Endothelial cell of umbilical vein (primary cell): ENCODE measurements around the gene GLOD5. TPM values are rescaled to one million over a fixed set of nuclear protein-coding genes. Genes with fewer than 3 reads are reported as not detected.

Experiments used
- BruUV-seq: library from RNA; stranded (reverse); fragments of 400-500 nt; replicated peaks from 2 replicates; lab custom pipeline; 2021; lab: Mats Ljungman, UMichigan
- CTCF ChIA-PET: fragments of 300-600, 350-600 bp; sonication (Branson Sonifier 250); formaldehyde crosslinking; loops from one replicate; lab custom pipeline; 2021; ENCODE audit warnings: antibody characterized with exemption, inconsistent platforms; lab: Charles Lee
- POLR2A ChIA-PET: fragments of 300-600, 350-600 bp; sonication (Branson Sonifier 250); formaldehyde crosslinking; loops from one replicate; lab custom pipeline; 2021; ENCODE audit warnings: antibody characterized with exemption, inconsistent platforms; lab: Charles Lee
- DNase-seq: peaks from one replicate; pipeline ENCODE4 v3.0.0-alpha.2; 2011; ENCODE audit warnings: low read depth, low spot score
- FAIRE-seq: peaks from 2 replicates; lab custom pipeline; 2011; peaks lifted over from hg19 to GRCh38; lab: Jason Lieb, UNC
- H2AFZ ChIP-seq: 2 replicates; pipeline ENCODE4 v1.6.0; 2012; ENCODE audit warnings: low read depth, low read length, control low read depth, inconsistent platforms
- H3K27ac ChIP-seq: 2 replicates; pipeline ENCODE4 v1.5.1; 2011; ENCODE audit warnings: low read depth, mild to moderate bottlenecking, control low read depth, low read length, moderate library complexity; ENCODE audit not compliant: insufficient read depth
- H3K27me3 ChIP-seq, 2 experiments: 2 replicates each; pipeline versions ENCODE4 v1.6.0 to v1.6.1; 2011; ENCODE audit warnings: low read length in 2 of 2, mixed read lengths in 1 of 2; ENCODE audit not compliant: control insufficient read depth in 2 of 2, insufficient read depth in 2 of 2
- H3K36me3 ChIP-seq, 2 experiments: 2 replicates in 1 of 2; 3 replicates in 1 of 2; pipeline ENCODE4 v1.5.1; 2011; ENCODE audit warnings: low read length in 2 of 2, mild to moderate bottlenecking in 1 of 2, moderate library complexity in 1 of 2; ENCODE audit not compliant: control insufficient read depth in 2 of 2, insufficient read depth in 2 of 2; ENCODE audit errors: extremely low read depth in 1 of 2
- H3K4me1 ChIP-seq: 3 replicates; pipeline ENCODE4 v1.5.1; 2011; ENCODE audit warnings: mild to moderate bottlenecking, low read length; ENCODE audit not compliant: control insufficient read depth, insufficient read depth; ENCODE audit errors: extremely low read depth
- H3K4me2 ChIP-seq: 2 replicates; pipeline ENCODE4 v1.6.1; 2011; ENCODE audit warnings: low read length, control low read depth, mixed read lengths; ENCODE audit not compliant: insufficient read depth
- H3K4me3 ChIP-seq, 3 experiments: fragments of 200-600 bp in 1 of 3; sonication (generic), shearing (Covaris generic) in 1 of 3; replicated peaks in 1 of 3; 2 replicates each; pipeline ENCODE4 v1.5.1; 2011 to 2016; ENCODE audit warnings: control low read depth in 3 of 3, low read length in 3 of 3, mild to moderate bottlenecking in 2 of 3, inconsistent platforms in 1 of 3, low read depth in 1 of 3, moderate library complexity in 1 of 3; ENCODE audit not compliant: insufficient read depth in 1 of 3
- H3K79me2 ChIP-seq: 2 replicates; pipeline ENCODE4 v1.6.0; 2012; ENCODE audit warnings: low read length, inconsistent platforms; ENCODE audit not compliant: control insufficient read depth, insufficient read depth
- H3K9ac ChIP-seq: replicated peaks from 2 replicates; pipeline ENCODE3; 2011; ENCODE audit warnings: low read length, control low read depth; ENCODE audit not compliant: insufficient read depth; ENCODE audit errors: extremely low read depth
- H3K9me1 ChIP-seq: replicated peaks from 3 replicates; pipeline ENCODE4 v1.6.0; 2011; ENCODE audit warnings: mild to moderate bottlenecking, low read length; ENCODE audit not compliant: control insufficient read depth, insufficient read depth; ENCODE audit errors: extremely low read depth
- H3K9me3 ChIP-seq: replicated peaks from 2 replicates; pipeline ENCODE4 v1.5.1; 2012; ENCODE audit warnings: low read length, inconsistent platforms; ENCODE audit not compliant: control insufficient read depth, insufficient read depth
- H4K20me1 ChIP-seq: replicated peaks from 2 replicates; pipeline ENCODE3; 2011; ENCODE audit warnings: mild to moderate bottlenecking, low read length; ENCODE audit not compliant: control insufficient read depth, insufficient read depth; ENCODE audit errors: extremely low read depth
- CTCF ChIP-seq, 2 donors: IDR thresholded peaks; 1 replicate in 1 of 2; 2 replicates in 1 of 2; pipeline ENCODE4 v1.5.1; 2011; ENCODE audit warnings: low read length in 2 of 2, mild to moderate bottlenecking in 2 of 2, moderate library complexity in 2 of 2, control low read depth in 1 of 2, inconsistent platforms in 1 of 2, low read depth in 1 of 2; ENCODE audit not compliant: insufficient read depth in 1 of 2; ENCODE audit errors: extremely low read depth in 1 of 2
- EZH2 ChIP-seq: IDR thresholded peaks from 2 replicates; pipeline ENCODE4 v1.6.1; 2012; ENCODE audit warnings: borderline replicate concordance, low read depth, mild to moderate bottlenecking, moderate library complexity, low read length, inconsistent platforms; ENCODE audit not compliant: severe bottlenecking
- FOS ChIP-seq: IDR thresholded peaks from 2 replicates; pipeline ENCODE4 v1.6.1; 2011; ENCODE audit warnings: mild to moderate bottlenecking, low read length, moderate library complexity, borderline replicate concordance; ENCODE audit not compliant: insufficient read depth
- GATA2 ChIP-seq: IDR thresholded peaks from 2 replicates; pipeline ENCODE4 v1.7.0; 2011; ENCODE audit warnings: low read depth, mild to moderate bottlenecking, moderate library complexity, mixed read lengths, low read length; ENCODE audit not compliant: insufficient read length, insufficient read depth
- JUN ChIP-seq: IDR thresholded peaks from 2 replicates; pipeline ENCODE4 v1.6.1; 2011; ENCODE audit warnings: borderline replicate concordance, low read depth; ENCODE audit not compliant: insufficient read length, insufficient read depth
- MAX ChIP-seq: IDR thresholded peaks from 2 replicates; pipeline ENCODE4 v1.6.1; 2011; ENCODE audit not compliant: insufficient read depth, insufficient read length
- MYC ChIP-seq: IDR thresholded peaks from one replicate; pipeline ENCODE4 v1.6.1; 2011; ENCODE audit warnings: mild to moderate bottlenecking, low read depth, low read length
- POLR2A ChIP-seq: IDR thresholded peaks from 2 replicates; pipeline ENCODE4 v1.6.1; 2012; ENCODE audit warnings: low read depth, mild to moderate bottlenecking, control low read depth, low read length
- POLR2AphosphoS5 ChIP-seq: IDR thresholded peaks from 2 replicates; pipeline ENCODE4 v1.6.1; 2012; ENCODE audit warnings: low read depth, mild to moderate bottlenecking, control low read depth, low read length, moderate library complexity; ENCODE audit not compliant: insufficient read depth
- dilution Hi-C: fragments of 300-500 bp; cut with MboI; formaldehyde crosslinking; loops from one replicate; pipeline ENCODE4 v1.15.0; 2019; ENCODE audit warnings: low sequenced_read_pairs; ENCODE audit not compliant: extremely low pct_ligation_motif_present
- intact Hi-C: fragments of 100-400 bp; cut with micrococcal nuclease; formaldehyde crosslinking; loops from one replicate; pipeline ENCODE4 v1.10.0; 2022
- polyA plus RNA-seq, 4 experiments: library from polyadenylated mRNA; depleted of rRNA in 3 of 4; stranded (reverse) in 3 of 4; unstranded in 1 of 4; fragments of >200 nt; gene quantifications; 2 replicates each; pipeline versions ENCODE4 v1.2.1 to v1.2.3, GENCODE V29; 2011 to 2012; ENCODE audit warnings: missing spikeins in 1 of 4
- total RNA-seq: library from RNA; stranded (reverse); gene quantifications from 2 replicates; pipeline ENCODE4 v1.2.3, GENCODE V29; 2021

Gene GLOD5
- total and polyA plus RNA-seq, 2 donors (not counting 3 experiments of a cell fraction or from before 2014, with no cell fraction given): not detected

- DNase-seq (no peak), FAIRE-seq (no peak)
- Histone ChIP-seq H3K27ac (no peak overlapping the region), H3K4me3 (no peak overlapping the region), H2AFZ (no peak overlapping the region), H4K20me1 (no peaks in the 10 kb centered on the region), H3K4me1 (no peaks in the 10 kb centered on the region), H3K9me1 (no peaks in the 10 kb centered on the region), H3K9ac (no peak overlapping the region), H3K79me2 (no peaks in the 10 kb centered on the region), H3K36me3 (no peaks in the 10 kb centered on the region), H3K9me3 (no peaks in the 10 kb centered on the region), H3K27me3 (peaks cover 2 to 9% of the 10 kb centered on the region in 2 experiments), H3K4me2 (no peak overlapping the region)
- POLR2A ChIA-PET: no interaction called here
- BruUV-seq: no TSS peak
- intact Hi-C loops (no loop called here), dilution Hi-C loops (no loop called here)
- CTCF ChIA-PET: no interaction called here
- TF ChIP-seq POLR2AphosphoS5 (no peak), EZH2 (no peak), FOS (no peak), POLR2A (no peak), JUN (no peak), MYC (no peak), CTCF (IDR thresholded peaks at IDR 0.05; ENCODE audit: extremely low read depth in 1 of 2, insufficient read depth in 1 of 2, low read depth in 1 of 2, low read length in 2 of 2) (no peak), MAX (no peak), GATA2 (no peak)
These were observed 41.6 kb upstream of the GLOD5 start for GRCh38 chrX:48719958-48720357.
